HG03432 (cell line): ENCODE results near the gene CNOT1.
"Not testable (repeated sequence)": the region's sequence is repeated elsewhere in the genome, so short reads cannot be mapped to it uniquely, and the experiment has no call there.

Experiments used
- ATAC-seq: cut with Tn5 transposase; IDR thresholded peaks from one replicate; pipeline ENCODE4 v1.9.1; 2021; ENCODE audit warnings: mild to moderate bottlenecking, moderate library complexity; ENCODE audit not compliant: unreplicated experiment

The CNOT1 gene

DNA sequence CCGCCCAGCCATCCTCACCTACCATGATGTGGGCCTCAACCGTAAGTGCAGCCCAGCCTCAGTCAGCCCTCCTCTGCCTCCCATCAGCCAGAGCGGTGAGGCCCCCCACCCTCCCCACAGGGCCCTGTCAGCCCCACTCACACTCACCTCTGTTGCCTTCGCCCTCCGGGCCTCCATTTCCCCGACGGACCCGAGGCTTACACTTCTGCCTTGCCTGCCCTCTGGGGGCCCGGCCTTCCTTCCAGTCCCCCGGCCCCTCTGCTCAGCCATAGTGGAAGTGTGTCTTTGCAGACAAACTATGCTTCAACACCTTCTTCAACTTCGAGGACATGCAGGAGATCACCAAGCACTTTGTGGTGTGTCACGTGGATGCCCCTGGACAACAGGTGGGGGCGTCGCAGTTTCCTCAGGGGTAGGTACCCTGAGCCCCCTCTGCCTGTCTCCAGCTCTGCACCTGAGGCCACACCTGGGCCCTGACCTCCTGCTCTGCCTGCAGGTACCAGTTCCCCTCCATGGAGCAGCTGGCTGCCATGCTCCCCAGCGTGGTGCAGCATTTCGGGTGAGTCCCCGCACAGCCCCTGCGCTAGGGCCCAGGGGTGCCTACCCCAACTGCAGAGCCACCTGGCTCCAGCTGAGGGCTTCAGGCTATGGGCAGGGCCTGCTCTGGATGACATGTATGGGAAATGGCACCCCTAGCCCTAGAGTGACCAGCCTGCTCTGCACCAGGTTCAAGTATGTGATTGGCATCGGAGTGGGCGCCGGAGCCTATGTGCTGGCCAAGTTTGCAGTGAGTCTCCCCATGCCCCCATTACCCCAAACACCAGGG is 125.5 kb downstream of the CNOT1 start:
- ATAC-seq = no peak

DNA sequence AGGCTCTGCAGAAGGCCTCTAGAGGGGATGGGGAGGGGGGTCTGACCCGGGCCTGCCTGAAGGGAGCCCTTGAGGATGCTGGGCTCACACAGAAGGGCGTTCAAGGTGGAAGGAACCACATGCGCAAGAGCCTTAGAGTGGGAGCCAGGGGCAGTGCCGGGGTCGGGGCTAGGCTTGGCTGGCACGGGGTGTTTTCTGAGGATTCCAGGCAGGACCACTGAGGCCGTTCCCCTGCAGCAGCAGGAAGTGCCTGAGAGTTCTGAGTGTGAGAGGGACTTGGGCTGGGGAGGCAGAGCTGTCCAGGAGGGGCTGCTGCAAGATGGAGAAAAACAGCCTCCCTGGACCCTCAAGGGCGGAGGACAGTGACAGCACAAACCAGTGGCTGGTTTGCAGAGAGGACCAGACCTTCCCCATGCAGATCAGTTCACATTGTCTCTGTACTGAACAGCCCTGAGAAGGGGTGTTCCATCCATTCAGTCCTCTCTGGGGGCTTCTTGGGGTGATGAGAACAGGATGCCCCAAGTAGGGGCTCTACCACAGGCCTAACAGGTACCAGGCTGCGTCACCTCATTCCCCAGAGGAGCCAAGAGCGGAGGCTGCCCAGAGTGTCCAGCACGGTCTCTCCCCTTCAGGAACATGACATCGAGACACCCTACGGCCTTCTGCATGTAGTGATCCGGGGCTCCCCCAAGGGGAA is 126.3 kb downstream of the CNOT1 start:
- ATAC-seq = no peak

GRCh38 chr16:58502217-58502921 is 127.3 kb downstream of the CNOT1 start:
- ATAC-seq = no peak

GRCh38 chr16:58501242-58502131 is 128.1 kb downstream of the CNOT1 start:
- no peak for ATAC-seq

DNA sequence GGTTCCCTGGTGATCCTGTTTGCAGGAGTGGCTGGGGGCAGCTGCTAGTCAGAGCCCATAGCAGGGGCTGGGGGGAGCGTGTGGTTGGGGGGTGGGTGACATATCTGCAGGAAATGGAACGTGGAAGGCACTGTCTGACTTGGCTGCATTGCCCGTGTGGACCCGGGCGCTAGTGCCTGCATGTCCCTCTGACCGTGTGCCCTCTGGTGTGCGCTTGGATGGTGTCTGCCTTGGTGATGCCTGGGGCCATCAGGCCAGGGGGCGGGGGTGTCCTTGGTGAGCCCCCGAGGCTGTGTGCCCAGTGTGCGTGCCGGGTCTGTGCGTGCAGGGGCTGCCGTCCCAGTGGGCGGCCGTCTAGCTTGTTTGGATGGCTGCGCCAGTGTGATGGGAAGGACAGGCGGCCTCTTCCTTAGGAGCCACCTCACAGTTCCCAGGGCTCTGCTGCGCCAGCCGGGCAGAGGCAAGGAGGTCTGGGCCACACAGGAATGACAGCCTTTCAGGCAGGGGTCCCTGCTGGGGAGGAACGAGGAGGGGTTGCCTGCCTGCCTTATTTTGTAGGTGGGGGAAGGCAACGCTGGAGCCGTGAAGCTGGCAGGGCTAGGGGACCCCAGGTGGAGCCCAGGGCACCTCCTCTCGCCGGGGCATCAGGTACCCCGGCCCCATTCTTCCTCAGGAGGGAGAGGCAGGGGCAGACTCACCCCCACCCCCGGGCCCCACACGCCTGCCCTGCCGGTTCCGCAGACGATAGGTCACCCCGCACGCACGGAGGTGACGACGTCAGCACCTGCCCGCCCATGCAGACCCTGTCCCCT is 129.0 kb downstream of the CNOT1 start:
- ATAC-seq = no peak

DNA sequence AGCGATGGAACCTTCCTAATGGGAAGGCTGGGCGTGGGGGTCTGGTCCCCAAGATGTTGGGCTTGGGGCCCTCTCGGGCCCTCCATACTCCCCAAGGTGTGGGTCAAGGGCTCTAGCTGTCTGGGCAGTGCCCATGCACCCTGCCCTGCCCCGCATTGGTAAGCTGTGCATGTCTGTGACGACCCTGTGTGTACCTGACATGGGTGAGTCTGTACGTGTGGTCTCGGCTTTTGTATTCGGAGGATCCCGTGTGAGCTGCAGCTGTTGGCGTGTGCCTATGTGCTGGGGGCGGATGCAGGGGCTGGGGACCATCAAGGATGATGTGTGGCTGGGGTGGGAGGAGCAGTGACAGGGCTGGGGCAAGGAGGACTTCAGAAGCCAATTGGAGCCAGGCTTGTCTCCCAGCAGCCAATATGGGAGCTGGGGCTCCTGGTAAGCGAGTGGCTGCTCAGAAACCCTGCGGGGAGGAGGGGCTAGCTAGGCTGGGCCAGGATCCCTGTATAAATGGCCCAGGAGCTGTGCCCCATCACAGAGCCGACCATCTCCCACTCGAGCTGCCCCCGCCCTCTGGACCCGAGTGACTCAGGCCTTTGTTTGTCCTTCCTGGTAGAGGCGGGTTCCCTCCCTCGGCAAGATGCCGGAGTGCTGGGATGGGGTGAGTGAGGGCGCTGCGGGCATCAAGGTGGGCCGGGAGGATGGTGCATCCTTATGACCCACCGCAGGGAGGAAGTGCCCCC is 129.8 kb downstream of the CNOT1 start, which contains the start of gene NDRG4:
Gene NDRG4 (plus strand): TSS at position 529 of the 737 bp plus-strand sequence. CDS start 106 bp downstream, at position 635.
- ATAC-seq = peak; percentile 69

GRCh38 chr16:58499092-58499511 is 130.5 kb downstream of the CNOT1 start:
- no peak for ATAC-seq

- no peak for ATAC-seq
Observed at GRCh38 chr16:58498341-58499091, 131.1 kb downstream of the CNOT1 start.

DNA sequence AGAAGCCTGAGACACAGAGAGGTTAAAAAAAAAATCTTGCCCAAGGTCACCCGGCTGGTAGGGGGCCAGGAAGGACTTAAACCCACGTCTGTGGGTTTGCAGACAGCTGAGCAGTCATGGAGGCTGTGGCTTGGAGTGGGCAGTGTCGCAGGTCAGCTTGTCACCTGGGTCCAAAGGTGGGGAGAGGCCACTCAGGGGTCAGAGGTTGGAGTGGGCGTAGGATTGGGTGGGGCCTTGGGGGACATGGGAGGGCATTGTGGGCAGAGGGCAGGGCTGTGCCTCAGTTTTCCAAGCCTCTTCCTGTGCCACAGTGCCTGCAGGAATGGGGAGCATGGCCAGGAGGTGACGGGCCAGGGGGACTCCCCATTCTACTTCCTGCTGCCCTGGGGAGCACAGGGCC is 131.7 kb downstream of the CNOT1 start:
- ATAC-seq = no peak

DNA sequence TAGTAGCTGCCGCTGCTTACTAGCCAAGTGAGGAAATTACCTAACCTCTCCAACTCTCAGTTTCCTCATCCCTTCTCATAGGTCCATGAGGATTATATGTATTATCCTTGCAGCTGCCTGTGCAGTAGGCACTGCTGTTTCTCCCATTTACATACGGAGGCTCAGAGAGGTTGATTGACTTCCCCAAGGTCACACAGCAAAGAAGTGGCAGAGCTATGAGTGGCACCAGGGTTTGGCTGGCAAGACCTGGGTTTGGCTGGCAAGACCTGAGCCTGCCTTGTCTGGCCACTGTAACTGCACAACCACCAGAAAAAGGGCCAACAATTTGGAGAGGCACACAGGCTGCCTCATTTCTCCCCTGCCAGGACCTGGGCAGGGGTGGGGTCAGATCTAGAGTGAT is 132.2 kb downstream of the CNOT1 start:
- ATAC-seq = no peak

- no peak for ATAC-seq
Observed at GRCh38 chr16:58495521-58496331, 133.9 kb downstream of the CNOT1 start.

DNA sequence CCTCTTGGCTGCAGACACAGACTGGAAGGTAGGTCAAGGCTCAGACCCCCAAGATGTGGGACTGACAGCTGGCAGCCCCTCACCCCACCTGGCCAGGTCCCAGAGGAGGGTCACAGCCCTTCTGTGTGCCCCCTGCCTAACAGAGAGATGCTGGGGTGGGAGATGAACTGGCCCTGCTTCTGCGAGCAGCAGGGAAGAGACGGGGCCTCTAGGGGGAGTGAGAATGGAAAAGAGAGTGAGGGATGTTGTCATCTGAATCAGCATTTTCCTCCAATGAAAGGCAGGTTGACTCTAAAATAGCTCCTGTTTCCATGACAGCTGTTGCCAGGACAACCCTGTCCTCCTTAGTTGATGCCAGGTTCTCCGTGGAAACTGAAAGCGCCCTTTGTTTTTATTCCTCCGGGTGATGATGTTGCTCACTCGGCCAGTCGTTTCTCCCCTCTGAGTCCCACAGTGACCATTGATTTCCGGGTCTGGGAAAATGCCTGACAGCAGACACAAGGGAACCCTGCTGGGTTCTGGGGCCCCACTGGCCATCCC is 134.6 kb downstream of the CNOT1 start:
- peak; percentile 66 for ATAC-seq

DNA sequence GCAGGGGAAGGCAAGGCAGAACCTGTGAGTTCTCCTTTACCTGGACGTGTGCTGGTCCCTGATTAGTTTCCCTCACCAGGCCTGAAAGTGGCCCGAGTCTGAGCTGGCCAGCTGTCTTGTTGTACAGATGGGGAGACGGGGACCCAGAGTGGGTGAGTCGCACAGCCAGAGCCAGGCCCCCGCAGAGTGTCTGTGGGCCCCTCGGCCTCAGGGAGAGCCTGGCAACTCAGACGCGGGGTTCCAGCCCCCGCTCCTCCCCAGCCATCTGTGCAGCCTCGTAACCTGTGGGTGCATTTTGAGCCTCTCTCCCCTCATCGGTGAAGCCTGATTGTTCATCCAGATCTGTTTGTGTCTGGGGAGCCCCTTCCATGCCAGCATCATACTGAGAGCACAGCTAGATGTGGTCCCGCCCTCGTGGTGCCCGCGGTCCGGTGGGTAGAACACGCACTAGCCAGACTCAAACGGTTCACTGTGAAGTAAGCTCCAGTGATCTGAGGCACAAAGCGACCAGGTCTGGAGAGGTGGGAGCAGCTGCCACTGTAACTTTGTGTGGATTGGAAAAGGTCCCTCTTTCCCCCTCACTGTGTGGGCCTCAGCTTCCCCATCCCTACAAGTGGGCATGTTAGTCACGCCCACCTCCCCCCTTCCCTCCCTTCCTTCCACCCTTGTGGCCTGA is 135.7 kb downstream of the CNOT1 start:
- ATAC-seq = no peak

- ATAC-seq = no peak
Observed at GRCh38 chr16:58492735-58493134, 136.9 kb downstream of the CNOT1 start.

DNA sequence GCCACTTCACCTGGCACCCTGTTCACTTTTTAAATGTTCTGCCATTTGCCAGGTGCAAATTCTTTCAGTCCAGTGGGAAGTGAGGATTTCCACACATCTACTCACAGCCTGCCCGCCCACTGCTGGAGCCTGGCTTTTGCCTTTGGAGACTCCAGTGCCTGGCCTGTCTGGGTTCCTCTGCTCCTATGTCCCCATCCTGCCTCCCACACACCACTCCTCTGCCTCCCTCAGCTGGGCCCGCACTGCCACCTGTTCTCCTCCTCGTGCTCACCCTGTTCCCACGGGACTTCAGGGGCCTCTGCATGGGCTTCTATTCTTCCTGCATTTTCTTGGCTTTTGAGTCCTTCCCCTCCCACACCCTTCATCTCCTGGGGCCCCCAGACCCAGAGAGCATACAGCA is 137.6 kb downstream of the CNOT1 start:
- ATAC-seq = no peak

DNA sequence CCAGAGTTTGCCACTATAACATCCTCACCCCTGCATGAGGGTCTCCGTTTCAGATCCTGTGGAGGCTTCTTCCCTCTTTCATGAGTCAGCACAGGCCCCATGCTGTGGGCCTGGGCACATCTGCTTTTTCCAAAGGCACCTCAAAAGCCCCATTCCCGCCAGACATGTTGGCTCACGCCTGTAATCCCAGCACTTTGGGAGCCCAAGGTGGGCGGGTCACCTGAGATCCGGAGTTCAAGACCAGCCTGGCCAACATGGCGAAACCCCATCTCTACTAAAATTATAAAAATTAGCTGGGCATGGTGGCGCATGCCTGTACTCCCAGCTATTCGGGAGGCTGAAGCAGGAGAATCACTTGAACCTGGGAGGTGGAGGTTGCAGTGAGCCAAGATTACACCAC is 139.1 kb downstream of the CNOT1 start:
- ATAC-seq = not testable (repeated sequence)

DNA sequence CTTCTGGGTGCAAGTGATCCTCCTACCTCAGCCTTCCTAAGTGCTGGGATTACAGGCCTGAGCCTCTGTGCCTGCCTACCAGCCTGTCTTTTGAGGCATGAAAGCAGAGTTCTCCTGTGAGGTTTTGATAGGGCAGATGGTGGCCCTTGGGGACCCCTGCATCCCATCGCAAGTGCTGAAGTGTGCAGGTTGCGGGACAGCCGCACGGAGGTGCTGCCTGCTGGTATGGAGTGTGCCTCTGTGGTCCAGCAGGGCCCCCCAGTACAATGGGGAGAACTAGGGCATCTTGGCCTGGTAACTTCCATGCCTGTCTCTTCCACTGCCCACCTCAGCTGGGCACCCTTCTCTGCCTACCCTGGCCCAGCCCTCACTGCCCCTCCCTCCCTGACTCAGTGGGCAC is 139.6 kb downstream of the CNOT1 start:
- ATAC-seq = no peak
